Osteoblast (primary cell): ENCODE results near the gene SSR1. TPM values are rescaled to one million over a fixed set of nuclear protein-coding genes. Genes with fewer than 3 reads are reported as not detected.

Source experiments
- DNase-seq: peaks from one replicate; pipeline ENCODE4 v3.0.0; 2011; ENCODE audit warnings: low spot score, mixed read lengths; ENCODE audit not compliant: insufficient read length; ENCODE audit errors: missing footprints
- H2AFZ ChIP-seq: 2 replicates; pipeline ENCODE4 v1.6.0; 2011; ENCODE audit warnings: mild to moderate bottlenecking, low read length
- H3K27ac ChIP-seq: 2 replicates; pipeline ENCODE4 v1.5.1; 2011; ENCODE audit warnings: mild to moderate bottlenecking, low read depth, low read length, moderate library complexity
- H3K27me3 ChIP-seq: 2 replicates; pipeline ENCODE4 v1.6.0; 2012; ENCODE audit warnings: mild to moderate bottlenecking, control low read depth, inconsistent platforms, low read length, moderate library complexity; ENCODE audit not compliant: insufficient read depth
- H3K36me3 ChIP-seq: 2 replicates; pipeline ENCODE4 v1.5.1; 2011; ENCODE audit warnings: mild to moderate bottlenecking, low read length, control low read depth, moderate library complexity; ENCODE audit not compliant: insufficient read depth
- H3K4me1 ChIP-seq: 2 replicates; pipeline ENCODE4 v1.5.1; 2011; ENCODE audit warnings: mild to moderate bottlenecking, low read length, control low read depth, moderate library complexity; ENCODE audit not compliant: insufficient read depth
- H3K4me2 ChIP-seq: 2 replicates; pipeline ENCODE4 v1.6.0; 2011; ENCODE audit warnings: mild to moderate bottlenecking, low read length; ENCODE audit not compliant: insufficient read depth
- H3K4me3 ChIP-seq: fragments of 200-600 bp; sonication (generic); 3 replicates; pipeline ENCODE4 v1.5.1; 2012; ENCODE audit warnings: mild to moderate bottlenecking, low read length, inconsistent platforms; ENCODE audit not compliant: insufficient read depth
- H3K79me2 ChIP-seq: 2 replicates; pipeline ENCODE4 v1.6.0; 2012; ENCODE audit warnings: mild to moderate bottlenecking, low read length, control low read depth, inconsistent platforms; ENCODE audit not compliant: insufficient read depth
- H3K9me3 ChIP-seq: 2 replicates; pipeline ENCODE4 v1.5.1; 2011; ENCODE audit warnings: low read depth, low read length, control low read depth
- H4K20me1 ChIP-seq: 2 replicates; pipeline ENCODE4 v1.6.0; 2012; ENCODE audit warnings: mild to moderate bottlenecking, low read length, control low read depth; ENCODE audit not compliant: insufficient read depth
- CTCF ChIP-seq: IDR thresholded peaks from 2 replicates; pipeline ENCODE4 v1.5.1; 2011; ENCODE audit warnings: mild to moderate bottlenecking, low read depth, low read length, moderate library complexity; ENCODE audit errors: extremely low read depth
- total RNA-seq: library from RNA; depleted of rRNA; stranded (reverse); fragments of >200 nt; gene quantifications from 2 replicates; pipeline ENCODE4 v1.2.3, GENCODE V29; 2012

Gene SSR1
- total RNA-seq, 1 donor, result 89.4 TPM

GRCh38 chr6:7235712-7236305, 77.2 kb downstream of the SSR1 start:
- Histone ChIP-seq H3K36me3 (peaks cover 51% of the 10 kb centered on the region), H3K79me2 (peaks cover 67% of the 10 kb centered on the region), H3K9me3 (no peaks in the 10 kb centered on the region)

DNA sequence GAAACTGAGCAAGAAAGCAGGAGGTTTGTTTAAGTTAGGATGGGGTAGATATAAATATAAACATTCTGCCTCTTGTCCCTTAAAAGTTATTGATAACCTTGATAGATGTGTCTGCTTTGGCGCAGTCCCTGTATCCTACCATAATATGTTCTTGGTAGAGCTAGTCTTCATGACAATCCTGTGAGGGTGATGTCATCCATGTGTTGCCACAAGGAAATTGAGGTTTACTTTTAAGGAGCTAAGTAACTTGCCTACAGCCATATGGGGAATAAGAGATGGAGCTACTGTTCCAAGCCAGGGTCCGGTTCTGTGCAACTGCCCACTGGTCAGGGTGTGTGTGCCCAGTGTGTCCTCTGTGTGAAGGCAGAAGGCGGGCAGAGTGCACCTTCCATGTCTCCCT, 78.5 kb downstream of the SSR1 start:
- Histone ChIP-seq H3K27me3 (no peaks in the 10 kb centered on the region), H3K36me3 (peaks cover 52% of the 10 kb centered on the region), H3K4me2 (no peak overlapping the region), H4K20me1 (peaks cover 23% of the 10 kb centered on the region), H3K79me2 (peaks cover 58% of the 10 kb centered on the region), H3K27ac (no peak overlapping the region), H3K9me3 (no peaks in the 10 kb centered on the region), H3K4me1 (no peaks in the 10 kb centered on the region), H3K4me3 (no peak overlapping the region), H2AFZ (no peak overlapping the region)
- TF ChIP-seq CTCF, result no peak
- DNase-seq, result no peak

More at GRCh38 chr6:7235712-7236305, 77.2 kb downstream of the SSR1 start:
- Histone ChIP-seq H3K4me3 (no peak overlapping the region), H2AFZ (no peak overlapping the region), H3K27me3 (no peaks in the 10 kb centered on the region), H3K4me1 (no peaks in the 10 kb centered on the region), H3K27ac (no peak overlapping the region), H3K4me2 (no peak overlapping the region), H4K20me1 (peaks cover 23% of the 10 kb centered on the region)
- no peak for TF ChIP-seq CTCF
- no peak for DNase-seq

DNA sequence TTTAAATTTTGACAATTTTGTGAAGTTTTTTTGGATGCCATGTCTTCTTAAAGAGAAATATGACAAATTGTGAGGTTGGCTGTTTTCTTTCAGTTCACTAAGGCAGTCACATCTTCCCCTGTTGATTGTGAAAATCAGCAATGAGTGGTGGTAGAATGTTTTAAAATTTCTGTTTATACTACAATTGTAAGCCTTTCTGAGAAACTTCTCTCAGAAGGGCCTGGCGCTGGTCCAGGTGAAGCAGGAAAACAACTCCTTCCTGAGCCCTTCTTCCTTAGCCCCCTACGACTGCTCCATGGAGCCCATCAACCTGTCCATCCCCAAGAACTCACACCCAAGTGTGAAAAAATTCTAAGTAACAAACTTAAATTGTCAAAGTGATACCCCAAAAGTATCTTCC, 80.6 kb downstream of the SSR1 start:
- DNase-seq, result no peak
- Histone ChIP-seq H2AFZ (no peak overlapping the region), H3K27me3 (no peaks in the 10 kb centered on the region), H3K4me3 (no peak overlapping the region), H3K36me3 (peaks cover 59% of the 10 kb centered on the region), H3K4me2 (no peak overlapping the region), H3K4me1 (no peaks in the 10 kb centered on the region), H3K9me3 (no peaks in the 10 kb centered on the region), H4K20me1 (peaks cover 14% of the 10 kb centered on the region), H3K79me2 (peaks cover 40% of the 10 kb centered on the region), H3K27ac (no peak overlapping the region)
- TF ChIP-seq CTCF, result no peak

DNA sequence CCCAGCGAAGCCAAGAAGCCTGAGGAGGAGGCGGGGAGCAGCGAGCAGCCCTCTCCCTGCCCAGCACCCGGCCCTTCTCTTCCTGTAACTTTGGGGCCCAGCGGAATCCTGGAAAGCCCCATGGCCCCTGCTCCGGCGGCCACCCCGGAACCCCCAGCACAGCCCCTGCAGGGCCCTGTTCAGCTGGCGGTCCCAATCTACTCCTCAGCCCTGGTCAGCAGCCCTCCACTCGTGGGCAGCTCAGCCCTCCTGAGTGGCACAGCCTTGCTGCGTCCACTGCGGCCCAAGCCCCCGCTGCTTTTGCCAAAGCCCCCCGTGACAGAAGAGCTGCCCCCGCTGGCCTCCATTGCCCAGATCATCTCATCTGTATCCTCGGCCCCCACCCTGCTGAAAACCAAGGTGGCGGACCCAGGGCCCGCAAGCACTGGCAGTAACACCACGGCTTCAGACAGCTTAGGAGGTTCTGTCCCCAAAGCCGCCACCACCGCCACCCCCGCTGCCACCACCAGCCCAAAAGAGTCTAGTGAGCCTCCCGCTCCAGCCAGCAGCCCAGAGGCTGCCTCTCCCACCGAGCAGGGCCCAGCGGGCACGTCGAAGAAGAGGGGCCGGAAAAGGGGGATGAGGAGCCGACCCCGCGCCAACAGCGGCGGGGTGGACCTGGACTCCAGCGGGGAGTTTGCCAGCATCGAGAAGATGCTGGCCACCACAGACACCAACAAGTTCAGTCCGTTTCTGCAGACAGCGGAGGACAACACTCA, 81.9 kb downstream of the SSR1 start:
- Histone ChIP-seq H3K9me3 (no peaks in the 10 kb centered on the region), H4K20me1 (peaks cover 13% of the 10 kb centered on the region), H3K4me3 (no peak overlapping the region), H3K27me3 (no peaks in the 10 kb centered on the region), H3K36me3 (peaks cover 67% of the 10 kb centered on the region), H3K4me2 (no peak overlapping the region), H2AFZ (no peak overlapping the region), H3K27ac (no peak overlapping the region), H3K4me1 (no peaks in the 10 kb centered on the region), H3K79me2 (peaks cover 37% of the 10 kb centered on the region)
- DNase-seq, result no peak
- no peak for TF ChIP-seq CTCF
